GM19455 (cell line): ENCODE data around the gene MAGEA12.
"Not testable (repeated sequence)": the region's sequence is repeated elsewhere in the genome, so short reads cannot be mapped to it uniquely, and the experiment has no call there.

Experiments used
- ATAC-seq: cut with Tn5 transposase; IDR thresholded peaks from one replicate; pipeline ENCODE4 v1.9.1; 2021; ENCODE audit not compliant: unreplicated experiment

The MAGEA12 gene

DNA sequence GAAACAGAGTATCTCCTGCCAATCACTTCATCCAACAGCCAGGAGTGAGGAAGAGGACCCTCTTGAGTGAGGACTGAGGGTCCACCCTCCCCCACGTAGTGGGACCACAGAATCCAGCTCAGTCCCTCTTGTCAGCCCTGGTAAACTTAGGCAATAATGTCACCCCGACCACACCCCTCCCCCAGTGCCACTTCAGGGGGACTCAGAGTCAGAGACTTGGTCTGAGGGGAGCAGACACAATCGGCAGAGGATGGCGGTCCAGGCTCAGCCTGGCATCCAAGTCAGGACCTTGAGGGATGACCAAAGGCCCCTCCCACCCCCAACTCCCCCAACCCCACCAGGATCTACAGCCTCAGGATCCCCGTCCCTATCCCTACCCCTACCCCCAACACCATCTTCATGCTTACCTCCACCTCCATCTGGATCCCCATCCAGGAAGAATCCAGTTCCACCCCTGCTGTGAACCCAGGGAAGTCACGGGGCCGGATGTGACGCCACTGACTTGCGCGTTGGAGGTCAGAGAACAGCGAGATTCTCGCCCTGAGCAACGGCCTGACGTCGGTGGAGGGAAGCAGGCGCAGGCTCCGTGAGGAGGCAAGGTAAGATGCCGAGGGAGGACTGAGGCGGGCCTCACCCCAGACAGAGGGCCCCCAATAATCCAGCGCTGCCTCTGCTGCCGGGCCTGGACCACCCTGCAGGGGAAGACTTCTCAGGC is at the start of gene MAGEA12, which contains the start of gene CSAG1:
MAGEA12 (plus strand) TSS at position 497 of the 715 bp plus-strand sequence. CDS start 2,405 bp downstream, outside the sequence.
CSAG1 (minus strand) TSS at position 461 of the 715 bp plus-strand sequence. CDS start 1,261 bp downstream, outside the sequence.
- ATAC-seq = no peak

GRCh38 chrX:152697952-152698931 is 35.3 kb upstream of the MAGEA12 start, which contains the start of gene MAGEA3:
TSS of gene MAGEA3 (plus strand) at chrX:152698794. CDS start at chrX:152700833, 2,039 bp downstream.
- ATAC-seq = not testable (repeated sequence)

DNA sequence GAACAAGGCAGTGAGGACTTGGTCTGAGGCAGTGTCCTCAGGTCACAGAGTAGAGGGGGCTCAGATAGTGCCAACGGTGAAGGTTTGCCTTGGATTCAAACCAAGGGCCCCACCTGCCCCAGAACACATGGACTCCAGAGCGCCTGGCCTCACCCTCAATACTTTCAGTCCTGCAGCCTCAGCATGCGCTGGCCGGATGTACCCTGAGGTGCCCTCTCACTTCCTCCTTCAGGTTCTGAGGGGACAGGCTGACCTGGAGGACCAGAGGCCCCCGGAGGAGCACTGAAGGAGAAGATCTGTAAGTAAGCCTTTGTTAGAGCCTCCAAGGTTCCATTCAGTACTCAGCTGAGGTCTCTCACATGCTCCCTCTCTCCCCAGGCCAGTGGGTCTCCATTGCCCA is 33.2 kb upstream of the MAGEA12 start:
- not testable (repeated sequence) for ATAC-seq

- ATAC-seq = not testable (repeated sequence)
Measured at GRCh38 chrX:152706500-152706899, 27.1 kb upstream of the MAGEA12 start.

GRCh38 chrX:152709173-152709572 is 24.4 kb upstream of the MAGEA12 start, which contains the start of gene CSAG2:
TSS of gene CSAG2 (minus strand) at chrX:152709273. CDS start at chrX:152709112, 161 bp downstream.
- not testable (repeated sequence) for ATAC-seq

DNA sequence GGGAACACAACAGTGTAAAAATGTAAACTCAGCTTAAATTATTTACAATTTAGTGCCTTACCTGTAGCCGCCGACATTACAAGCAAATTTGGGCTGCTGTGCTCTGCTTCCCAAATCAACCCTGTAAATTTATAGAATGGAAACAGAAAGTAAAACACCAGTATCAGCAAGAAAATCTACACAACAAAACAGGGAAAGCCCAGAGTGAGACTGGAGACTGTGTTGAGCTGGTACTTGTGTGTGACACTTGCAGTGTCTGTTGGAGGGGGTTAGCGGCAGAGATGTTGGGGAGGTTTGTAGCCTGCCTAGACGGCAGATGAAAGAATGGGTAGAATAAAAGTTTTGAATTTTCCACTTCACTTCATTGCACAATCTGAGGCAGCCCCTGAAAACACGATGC is 20.4 kb upstream of the MAGEA12 start:
- not testable (repeated sequence) for ATAC-seq

GRCh38 chrX:152713815-152714787 is 19.5 kb upstream of the MAGEA12 start, which contains the start of gene MAGEA2B:
TSS of gene MAGEA2B (plus strand) at chrX:152714628. CDS start at chrX:152717107, 2,479 bp downstream.
- not testable (repeated sequence) for ATAC-seq

GRCh38 chrX:152725409-152725808 is 8.1 kb upstream of the MAGEA12 start:
- no peak for ATAC-seq

- ATAC-seq = not testable (repeated sequence)
Measured at GRCh38 chrX:152734143-152734858, 744 bp downstream of the MAGEA12 start.

DNA sequence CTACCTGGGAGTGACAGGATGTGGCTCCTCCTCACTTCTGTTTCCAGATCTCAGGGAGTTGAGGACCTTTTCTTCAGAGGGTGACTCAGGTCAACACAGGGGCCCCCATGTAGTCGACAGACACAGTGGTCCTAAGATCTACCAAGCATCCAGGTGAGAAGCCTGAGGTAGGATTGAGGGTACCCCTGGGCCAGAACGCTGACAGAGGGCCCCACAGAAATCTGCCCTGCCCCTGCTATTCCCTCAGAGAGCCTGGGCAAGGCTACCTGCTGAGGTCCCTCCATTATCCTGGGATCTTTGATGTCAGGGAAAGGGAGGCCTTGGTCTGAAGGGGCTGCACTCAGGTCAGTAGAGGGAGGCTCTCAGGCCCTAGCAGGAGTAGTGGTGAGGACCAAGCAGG is 1.5 kb downstream of the MAGEA12 start:
- no peak for ATAC-seq

- no peak for ATAC-seq
Measured at GRCh38 chrX:152735860-152736511, 2.4 kb downstream of the MAGEA12 start.

- ATAC-seq = not testable (repeated sequence)
Measured at GRCh38 chrX:152736528-152736927, 3.0 kb downstream of the MAGEA12 start.

DNA sequence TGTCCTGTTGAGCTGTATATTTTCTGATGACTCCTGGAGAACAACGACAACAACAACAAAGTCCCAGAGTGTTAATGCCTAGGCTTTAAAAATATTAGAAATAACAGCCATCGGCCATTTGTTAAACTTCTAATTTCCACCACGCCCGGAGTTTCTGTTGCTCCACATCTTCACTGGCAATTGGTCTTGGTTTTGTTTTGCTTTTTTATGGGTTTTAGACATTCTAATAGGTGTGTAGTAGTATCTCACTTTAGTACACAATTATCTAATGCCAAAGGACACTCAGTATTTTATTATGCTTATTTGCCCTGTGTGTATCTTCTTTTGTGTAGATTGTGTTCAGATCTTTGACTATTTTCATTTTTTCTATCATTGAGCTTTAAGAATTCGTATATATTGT is 5.0 kb downstream of the MAGEA12 start:
- no peak for ATAC-seq

DNA sequence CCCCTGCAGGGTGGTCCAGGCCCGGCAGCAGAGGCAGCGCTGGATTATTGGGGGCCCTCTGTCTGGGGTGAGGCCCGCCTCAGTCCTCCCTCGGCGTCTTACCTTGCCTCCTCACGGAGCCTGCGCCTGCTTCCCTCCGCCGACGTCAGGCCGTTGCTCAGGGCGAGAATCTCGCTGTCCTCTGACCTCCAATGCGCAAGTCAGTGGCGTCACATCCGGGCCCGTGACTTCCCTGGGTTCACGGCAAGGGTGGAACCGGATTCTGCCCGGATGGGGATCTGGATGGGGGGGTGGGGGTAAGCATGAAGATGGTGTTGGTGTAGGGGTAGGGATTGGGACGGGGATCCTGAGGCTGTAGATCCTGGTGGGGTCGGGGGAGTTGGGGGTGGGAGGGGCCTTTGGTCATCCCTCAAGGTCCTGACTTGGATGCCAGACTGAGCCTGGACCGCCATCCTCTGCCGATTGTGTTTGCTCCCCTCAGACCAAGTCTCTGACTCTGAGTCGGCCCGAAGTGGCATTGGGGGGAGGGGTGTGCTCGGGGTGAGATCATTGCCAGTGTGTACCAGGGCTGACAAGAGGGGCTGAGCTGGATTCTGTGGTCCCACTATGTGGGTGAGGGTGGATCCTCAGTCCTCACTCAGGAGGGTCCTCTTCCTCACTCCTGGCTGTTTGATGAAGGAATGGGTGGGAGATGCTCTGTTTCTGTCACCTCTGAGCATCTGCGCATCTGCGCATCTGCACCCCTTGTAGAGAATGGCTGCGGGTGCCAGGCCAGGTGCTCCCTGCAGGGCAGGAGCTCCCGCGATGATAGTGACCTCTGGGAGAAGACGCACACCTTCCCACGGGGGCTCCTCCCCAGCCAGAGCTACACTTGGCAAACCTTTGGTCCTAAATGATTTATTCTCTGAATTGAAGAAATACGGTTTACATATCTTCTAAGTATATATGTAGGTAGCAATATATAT is 20.4 kb downstream of the MAGEA12 start, which contains the start of gene MAGEA2:
MAGEA2 (minus strand) TSS at position 157 of the 965 bp plus-strand sequence. CDS start 2,479 bp downstream, outside the sequence.
- not testable (repeated sequence) for ATAC-seq

DNA sequence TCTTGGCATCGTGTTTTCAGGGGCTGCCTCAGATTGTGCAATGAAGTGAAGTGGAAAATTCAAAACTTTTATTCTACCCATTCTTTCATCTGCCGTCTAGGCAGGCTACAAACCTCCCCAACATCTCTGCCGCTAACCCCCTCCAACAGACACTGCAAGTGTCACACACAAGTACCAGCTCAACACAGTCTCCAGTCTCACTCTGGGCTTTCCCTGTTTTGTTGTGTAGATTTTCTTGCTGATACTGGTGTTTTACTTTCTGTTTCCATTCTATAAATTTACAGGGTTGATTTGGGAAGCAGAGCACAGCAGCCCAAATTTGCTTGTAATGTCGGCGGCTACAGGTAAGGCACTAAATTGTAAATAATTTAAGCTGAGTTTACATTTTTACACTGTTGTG is 21.3 kb downstream of the MAGEA12 start:
- ATAC-seq = not testable (repeated sequence)

GRCh38 chrX:152758918-152759317 is 25.4 kb downstream of the MAGEA12 start, which contains the start of gene CSAG3:
TSS of gene CSAG3 (plus strand) at chrX:152759218.
- not testable (repeated sequence) for ATAC-seq

DNA sequence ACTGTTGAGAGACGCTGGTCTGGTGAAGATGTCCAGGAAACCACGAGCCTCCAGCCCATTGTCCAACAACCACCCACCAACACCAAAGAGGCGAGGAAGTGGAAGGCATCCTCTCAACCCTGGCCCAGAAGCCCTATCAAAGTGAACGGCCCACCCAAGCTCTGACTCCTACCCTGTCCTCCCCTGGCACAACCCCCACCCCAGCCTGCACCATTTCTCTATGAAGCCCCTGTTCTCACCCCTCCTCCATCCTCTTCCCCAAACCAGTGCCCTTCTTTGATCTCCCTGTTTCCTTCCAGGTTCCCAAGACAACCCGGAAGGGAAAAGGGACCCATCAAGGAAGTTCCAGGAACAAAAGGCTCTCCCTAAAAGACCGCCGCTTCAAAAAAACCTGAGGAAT is 26.0 kb downstream of the MAGEA12 start:
- ATAC-seq = not testable (repeated sequence)
